Aorta (tissue), 5 donors: ENCODE results near the gene TBL1X. TPM values are rescaled to one million over a fixed set of nuclear protein-coding genes. Genes with fewer than 3 reads are reported as not detected.

ENCODE experiments used
- ATAC-seq: fragments of 200-7000 bp; cut with Tn5 transposase; one replicate; pipeline ENCODE4 v1.9.1; 2022; ENCODE audit warnings: moderate library complexity; ENCODE audit not compliant: low FRiP score
- DNase-seq, 2 donors: peaks; one replicate each; pipeline ENCODE4 v3.0.0-alpha.2; 2020
- H3K27ac ChIP-seq, 2 donors: one replicate each; pipeline ENCODE4 v1.5.1; 2013; ENCODE audit warnings: low read length in 2 of 2, mild to moderate bottlenecking in 2 of 2, moderate library complexity in 2 of 2, control low read depth in 1 of 2, inconsistent platforms in 1 of 2, low read depth in 1 of 2
- H3K27me3 ChIP-seq, 2 donors: one replicate each; pipeline ENCODE4 v1.6.1; 2013; ENCODE audit warnings: control low read depth in 1 of 2, low read length in 1 of 2, mild to moderate bottlenecking in 1 of 2, moderate library complexity in 1 of 2; ENCODE audit not compliant: insufficient read depth in 2 of 2, control insufficient read depth in 1 of 2
- H3K36me3 ChIP-seq, 2 donors: one replicate each; pipeline ENCODE4 v1.6.1; 2013; ENCODE audit warnings: control low read depth in 1 of 2, low read length in 1 of 2, mild to moderate bottlenecking in 1 of 2; ENCODE audit not compliant: insufficient read depth in 2 of 2, control insufficient read depth in 1 of 2
- H3K4me1 ChIP-seq, 2 donors: one replicate each; pipeline ENCODE4 v1.6.1; 2013; ENCODE audit warnings: low read length in 2 of 2, control low read depth in 1 of 2, mild to moderate bottlenecking in 1 of 2, moderate library complexity in 1 of 2; ENCODE audit not compliant: insufficient read depth in 2 of 2, control insufficient read depth in 1 of 2
- H3K4me3 ChIP-seq, 2 donors: one replicate each; pipeline ENCODE4 v1.5.1; 2013; ENCODE audit warnings: low read length in 2 of 2, control low read depth in 1 of 2, mild to moderate bottlenecking in 1 of 2
- H3K9me3 ChIP-seq: one replicate; pipeline ENCODE4 v1.6.1; 2013; ENCODE audit warnings: mild to moderate bottlenecking, low read length; ENCODE audit not compliant: control insufficient read depth
- WGBS, 2 donors: extraction: QIAGEN DNeasy Blood & Tissue Kit; methylation state at CpG; one replicate each; pipeline ENCODE4 v1.1.7; 2013; 5-methylcytosine and 5-hydroxymethylcytosine counted together
- intact Hi-C, 2 donors: fragments of 100-400 bp; cut with DNase I; formaldehyde crosslinking; loops; one replicate each; pipeline versions ENCODE4 v1.14.2 to v1.15.0; 2022
- polyA plus RNA-seq, 2 donors: library from polyadenylated mRNA; stranded (reverse); fragments of 200-250 nt; gene quantifications; one replicate each; pipeline ENCODE4 v1.2.3, GENCODE V29; 2013
- total RNA-seq, 2 donors: library from RNA; stranded (reverse); fragmentation: NEBNext Ultra II Directional; extraction: Animal tissue kit (Norgen Biotek cat#: 25700); gene quantifications; one replicate each; pipeline ENCODE4 v1.2.1, GENCODE V29; 2021
- donor health status: healthy with polysubstance abuse.
- donor health status: Bipolar disorder and iron deficiency.
- donor health status: DM: no; HTN: no; CAD: no.
- donor health status: DM: no; HTN: no; CAD: no.
- donor health status: DM: yes; HTN: yes; CAD: no.

TBL1X gene
- total and polyA plus RNA-seq, 4 donors = 8.9 to 81.2 (median 27.5) TPM

DNA sequence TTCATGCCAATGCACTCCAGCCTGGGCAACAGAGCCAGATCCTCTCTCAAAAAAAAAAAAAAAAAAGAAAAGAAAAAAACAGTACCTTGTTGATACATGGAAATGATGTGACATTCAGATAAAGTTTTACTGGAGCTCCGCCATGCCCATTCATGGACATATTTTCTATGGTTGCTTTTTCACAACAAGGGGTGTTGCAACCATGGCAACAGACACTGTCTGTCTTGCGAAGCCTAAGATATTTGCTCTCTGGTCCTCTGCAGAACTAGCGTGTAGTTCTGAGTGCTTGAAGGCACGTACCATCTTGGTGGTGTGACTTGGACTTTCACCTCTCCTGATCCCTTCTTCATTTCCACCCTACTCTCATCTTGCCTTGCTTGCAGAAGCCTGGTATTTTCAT lies 53.2 kb downstream of the TBL1X start:
- Histone ChIP-seq H3K4me1 (peaks cover 0 to 1% of the 10 kb centered on the region in 2 donors), H3K27ac (no peak overlapping the region), H3K9me3 (no peaks in the 10 kb centered on the region), H3K36me3 (no peaks in the 10 kb centered on the region), H3K27me3 (no peaks in the 10 kb centered on the region), H3K4me3 (no peak overlapping the region)
- DNase-seq (no peak), ATAC-seq (no peak)
- intact Hi-C loops = no loop called here
- WGBS, 2 donors = 86 to 88% methylated on average over 4 of the region's 4 CpGs

DNA sequence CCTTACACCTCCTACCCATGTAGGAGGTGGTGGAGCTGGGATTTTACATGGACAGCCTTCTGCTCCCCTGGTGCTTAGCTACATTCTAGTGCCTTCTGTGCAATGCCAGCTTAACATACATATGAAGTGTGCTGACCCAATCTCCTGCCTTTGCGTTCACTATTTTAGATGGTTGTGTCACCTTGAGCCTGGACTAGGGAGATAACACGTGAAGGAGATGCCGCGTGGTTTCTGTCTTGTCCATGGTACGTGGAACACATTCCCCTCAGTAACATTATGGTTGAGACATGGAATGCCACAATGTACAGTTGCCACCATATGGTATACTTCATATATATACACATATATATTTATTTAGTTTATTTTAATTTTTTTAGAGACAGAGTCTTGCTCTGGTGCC lies 54.0 kb downstream of the TBL1X start:
- 96 to 98% methylated on average over 5 of the region's 5 CpGs for WGBS, 2 donors
- intact Hi-C loops = no loop called here

DNA sequence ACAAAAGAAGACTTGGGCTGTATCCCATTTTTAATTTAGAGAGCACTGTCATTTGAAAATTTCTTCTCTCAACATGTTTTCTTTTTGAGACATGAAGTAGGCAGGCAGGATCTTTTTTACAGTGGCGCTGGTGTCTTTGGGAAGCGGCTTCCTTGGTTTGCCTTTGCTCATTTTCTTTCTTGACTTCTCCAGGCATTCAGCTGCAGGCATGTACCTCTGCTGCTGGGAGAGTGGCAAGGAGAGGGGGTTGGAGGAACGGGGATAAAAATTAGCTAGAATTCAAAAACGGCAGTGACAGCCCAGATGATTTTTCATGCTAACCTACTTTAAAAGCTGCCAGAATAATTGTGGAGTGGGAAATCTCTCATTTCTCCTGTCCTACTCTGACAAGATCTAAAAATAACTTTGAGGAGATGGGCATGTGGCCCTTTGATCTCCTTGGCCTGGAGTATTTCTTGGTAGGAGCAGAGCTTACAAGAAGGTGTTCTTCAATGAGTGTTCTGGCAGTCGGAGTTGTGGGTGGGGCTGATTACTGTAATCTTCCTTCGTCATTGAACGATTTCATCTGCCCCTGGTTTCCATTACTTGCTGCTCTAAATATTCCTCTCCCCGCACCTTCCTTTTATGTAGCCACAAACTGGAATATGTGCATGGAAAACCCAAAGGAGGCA lies 54.8 kb downstream of the TBL1X start:
- Histone ChIP-seq H3K4me1 (peaks cover 0 to 1% of the 10 kb centered on the region in 2 donors), H3K36me3 (no peaks in the 10 kb centered on the region), H3K27me3 (no peaks in the 10 kb centered on the region), H3K27ac (no peak overlapping the region), H3K4me3 (no peak overlapping the region), H3K9me3 (no peaks in the 10 kb centered on the region)
- no peak for ATAC-seq
- intact Hi-C loops = loop anchor here in 1 of 2 donors (10.0 kb wide), 1 partner anchor 175 kb away; no protein-coding TSS in a partner anchor
- 47 to 57% methylated on average over 8 of the region's 8 CpGs for WGBS, 2 donors
- no peak for DNase-seq

More for the DNA sequence above, 54.0 kb downstream of the TBL1X start:
- H3K36me3 ChIP-seq = no peaks in the 10 kb centered on the region
- H3K27me3 ChIP-seq = no peaks in the 10 kb centered on the region
- DNase-seq (no peak), ATAC-seq (no peak)
- no peak overlapping the region for H3K4me3 ChIP-seq
- no peaks in the 10 kb centered on the region for H3K9me3 ChIP-seq
- peaks cover 0 to 1% of the 10 kb centered on the region in 2 donors for H3K4me1 ChIP-seq
- no peak overlapping the region for H3K27ac ChIP-seq

DNA sequence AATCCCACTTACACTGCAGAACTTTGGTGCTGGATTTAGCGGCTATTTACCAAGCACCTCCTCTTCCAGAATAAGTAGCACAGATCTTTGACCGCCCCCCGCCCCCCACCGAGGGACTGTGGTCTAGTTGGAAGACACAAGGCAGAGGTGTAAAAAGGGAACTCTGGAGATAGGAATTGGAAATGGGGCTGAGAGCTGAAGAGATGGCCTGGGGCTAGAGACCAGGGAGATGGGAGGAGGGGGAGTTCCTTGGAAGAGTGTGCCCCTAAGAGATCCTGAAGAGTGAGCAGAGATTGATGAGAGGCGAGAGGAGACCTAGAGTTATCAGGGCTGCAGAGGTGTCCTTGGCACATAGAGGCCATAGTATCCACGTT lies 55.3 kb downstream of the TBL1X start:
- Histone ChIP-seq H3K4me1 (peaks cover 0 to 1% of the 10 kb centered on the region in 2 donors), H3K27me3 (no peaks in the 10 kb centered on the region), H3K4me3 (no peak overlapping the region), H3K36me3 (no peaks in the 10 kb centered on the region), H3K9me3 (no peaks in the 10 kb centered on the region), H3K27ac (no peak overlapping the region)
- DNase-seq = no peak
- WGBS, 2 donors = 77 to 84% methylated on average over 6 of the region's 6 CpGs
- no peak for ATAC-seq
- intact Hi-C loops = loop anchor here in 1 of 2 donors (10.0 kb wide), 1 partner anchor 175 kb away; no protein-coding TSS in a partner anchor

DNA sequence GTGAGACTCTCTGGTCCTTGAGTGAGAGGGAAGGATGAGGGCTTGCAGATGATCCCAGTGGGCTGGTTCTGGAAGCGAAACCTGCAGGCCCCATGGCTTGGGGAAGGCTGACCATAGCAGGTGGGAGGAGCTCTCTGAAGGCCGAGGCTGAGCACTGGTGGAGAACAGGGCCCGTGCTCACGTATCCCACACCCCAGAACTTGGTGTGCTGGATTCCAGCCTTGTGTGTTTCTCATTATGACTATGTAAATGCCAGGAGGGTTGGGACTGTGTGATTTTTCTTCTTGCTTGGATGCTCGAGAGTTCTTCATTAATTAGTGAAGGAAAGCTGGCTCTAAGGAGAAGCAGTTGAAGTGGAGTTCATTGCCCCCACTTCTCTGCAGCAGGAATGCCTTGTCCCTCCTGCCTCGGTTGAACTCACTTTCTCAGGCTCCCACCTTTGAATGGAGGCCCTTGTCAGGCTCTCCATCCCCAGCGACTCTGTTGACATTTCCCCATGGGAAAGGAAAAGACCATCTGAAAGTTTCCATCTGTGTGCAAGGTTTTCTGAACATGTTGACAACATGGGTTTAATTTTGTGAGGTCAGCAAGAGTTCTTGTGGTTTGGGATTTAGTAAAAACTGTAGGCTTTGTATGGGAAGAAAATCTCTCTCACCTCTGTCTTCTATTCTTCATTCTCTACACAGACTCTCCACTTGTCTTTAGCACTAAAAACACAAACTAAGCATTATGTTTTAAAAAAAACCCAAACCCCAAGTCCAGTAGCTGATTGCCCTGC lies 57.7 kb downstream of the TBL1X start:
- no peaks in the 10 kb centered on the region for H3K36me3 ChIP-seq
- H3K27me3 ChIP-seq = no peaks in the 10 kb centered on the region
- H3K4me3 ChIP-seq = no peak overlapping the region
- H3K27ac ChIP-seq = no peak overlapping the region
- intact Hi-C loops = loop anchor here in 1 of 2 donors (10.0 kb wide), 1 partner anchor 178 kb away; no protein-coding TSS in a partner anchor
- peaks cover 0 to 1% of the 10 kb centered on the region in 2 donors for H3K4me1 ChIP-seq
- H3K9me3 ChIP-seq = no peaks in the 10 kb centered on the region
- 66 to 68% methylated on average over 7 of the region's 7 CpGs for WGBS, 2 donors
- no peak for ATAC-seq
- no peak for DNase-seq

DNA sequence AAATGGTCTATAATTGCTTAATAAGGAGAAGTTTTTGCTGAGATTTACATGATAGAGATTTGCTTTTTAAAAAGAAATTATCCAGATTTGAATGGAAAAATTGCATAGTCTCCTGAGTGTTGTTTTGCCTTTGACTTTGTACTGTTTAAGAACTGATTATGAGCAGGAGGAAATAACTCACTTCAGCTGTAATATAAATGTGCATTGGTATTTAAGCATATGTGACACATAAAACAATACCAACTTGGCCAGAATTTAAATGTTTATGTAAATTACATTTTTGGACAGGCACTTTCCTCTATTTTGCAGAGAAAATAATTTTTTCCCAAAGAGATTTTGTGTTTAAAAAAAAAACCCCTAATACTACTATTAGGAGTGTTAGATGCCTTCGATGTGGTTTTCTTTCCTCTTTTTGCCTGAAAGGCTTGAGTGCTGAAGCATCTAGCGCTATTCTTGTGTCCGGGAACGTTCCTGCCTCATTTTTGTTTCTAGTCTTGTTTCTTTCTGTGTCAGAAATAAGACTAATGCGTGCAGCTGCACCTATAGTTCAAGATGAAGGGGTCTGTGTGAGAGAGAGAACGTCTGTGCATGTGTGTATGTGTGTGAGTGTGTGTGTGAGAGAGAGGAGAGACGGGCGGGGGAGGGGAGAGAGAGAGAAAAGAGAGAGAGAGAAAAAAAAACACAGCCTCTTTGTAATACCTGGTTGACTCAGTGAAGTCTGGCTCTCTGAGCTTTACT lies 60.8 kb downstream of the TBL1X start:
- H3K27me3 ChIP-seq = no peaks in the 10 kb centered on the region
- intact Hi-C loops = loop anchor here in 1 of 2 donors (10.0 kb wide), 1 partner anchor 181 kb away; no protein-coding TSS in a partner anchor
- no peak for ATAC-seq
- H3K27ac ChIP-seq = no peak overlapping the region
- no peaks in the 10 kb centered on the region for H3K9me3 ChIP-seq
- 9 to 28% methylated on average over 8 of the region's 8 CpGs for WGBS, 2 donors
- no peak for DNase-seq
- H3K4me3 ChIP-seq = no peak overlapping the region
- peaks cover 0 to 1% of the 10 kb centered on the region in 2 donors for H3K4me1 ChIP-seq
- no peaks in the 10 kb centered on the region for H3K36me3 ChIP-seq

DNA sequence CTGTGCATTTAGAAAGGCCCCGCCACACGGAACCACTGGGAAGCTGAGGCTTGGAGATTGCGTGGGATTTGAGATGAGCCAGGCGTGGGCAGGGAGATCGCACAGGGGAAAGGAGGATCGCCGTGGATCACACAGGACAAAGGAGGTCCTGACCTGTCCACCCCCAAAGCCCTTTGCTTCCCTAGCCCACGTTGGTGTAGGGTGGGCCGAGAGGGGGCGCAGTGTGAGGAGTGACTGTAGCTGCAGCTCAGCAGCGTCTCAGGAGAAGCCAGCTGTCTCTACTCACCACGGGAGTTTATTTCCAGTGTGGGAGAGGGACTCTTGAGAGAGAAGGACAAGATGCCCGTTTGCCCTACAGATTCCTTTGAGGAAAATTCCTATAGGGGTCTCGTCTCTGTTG lies 62.1 kb downstream of the TBL1X start:
- H3K4me3 ChIP-seq = no peak overlapping the region
- H3K27me3 ChIP-seq = no peaks in the 10 kb centered on the region
- H3K4me1 ChIP-seq = peaks cover 0 to 1% of the 10 kb centered on the region in 2 donors
- H3K9me3 ChIP-seq = no peaks in the 10 kb centered on the region
- ATAC-seq (no peak), DNase-seq (no peak)
- H3K36me3 ChIP-seq = no peaks in the 10 kb centered on the region
- intact Hi-C loops = loop anchor here in 1 of 2 donors (10.0 kb wide), 1 partner anchor 182 kb away; no protein-coding TSS in a partner anchor
- 63 to 81% methylated on average over 14 of the region's 14 CpGs for WGBS, 2 donors
- no peak overlapping the region for H3K27ac ChIP-seq

DNA sequence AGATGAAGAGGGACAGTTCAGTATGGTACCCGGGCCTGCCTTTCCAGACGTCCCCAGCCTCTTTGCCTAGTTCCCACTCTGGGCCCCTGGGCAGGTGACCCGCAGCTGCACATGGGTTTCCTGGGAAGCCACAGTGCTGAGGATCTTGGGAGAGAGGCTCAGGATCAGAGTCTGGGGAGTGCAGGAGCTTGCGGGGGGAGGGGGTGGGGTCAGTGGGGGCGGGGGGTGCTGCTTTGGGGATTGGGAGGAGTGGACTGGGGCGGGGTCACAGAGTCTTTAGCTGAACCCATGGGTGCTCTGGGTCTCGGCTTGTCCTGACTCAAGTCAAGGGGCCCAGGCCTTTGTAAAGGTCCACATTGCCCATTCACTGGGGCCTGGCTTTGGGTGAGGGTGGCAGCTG lies 63.6 kb downstream of the TBL1X start:
- H3K9me3 ChIP-seq = no peaks in the 10 kb centered on the region
- intact Hi-C loops = loop anchor here in 1 of 2 donors (10.0 kb wide), 1 partner anchor 184 kb away; no protein-coding TSS in a partner anchor
- H3K36me3 ChIP-seq = no peaks in the 10 kb centered on the region
- H3K4me1 ChIP-seq = peaks cover 0 to 1% of the 10 kb centered on the region in 2 donors
- H3K4me3 ChIP-seq = no peak overlapping the region
- DNase-seq = no peak
- no peak overlapping the region for H3K27ac ChIP-seq
- ATAC-seq = no peak
- no peaks in the 10 kb centered on the region for H3K27me3 ChIP-seq
- WGBS, 2 donors = 68 to 85% methylated on average over 7 of the region's 7 CpGs
